ENCODE results near the gene ADARB2.

GRCh38 chr10:1515121-1515779 is 222.1 kb downstream of the ADARB2 start:
- TF ChIP-seq CTCF (conservative IDR thresholded peaks at IDR 0.05 in 1 of 2, IDR thresholded peaks at IDR 0.05 in 1 of 2; ENCODE audit: low read depth in 1 of 2, low read length in 2 of 2): no peak
- no peak for TF ChIP-seq EZH2 (IDR thresholded peaks at IDR 0.05; ENCODE audit: low read length, missing control alignments)
